ENCODE data around the gene SLC10A7.

DNA sequence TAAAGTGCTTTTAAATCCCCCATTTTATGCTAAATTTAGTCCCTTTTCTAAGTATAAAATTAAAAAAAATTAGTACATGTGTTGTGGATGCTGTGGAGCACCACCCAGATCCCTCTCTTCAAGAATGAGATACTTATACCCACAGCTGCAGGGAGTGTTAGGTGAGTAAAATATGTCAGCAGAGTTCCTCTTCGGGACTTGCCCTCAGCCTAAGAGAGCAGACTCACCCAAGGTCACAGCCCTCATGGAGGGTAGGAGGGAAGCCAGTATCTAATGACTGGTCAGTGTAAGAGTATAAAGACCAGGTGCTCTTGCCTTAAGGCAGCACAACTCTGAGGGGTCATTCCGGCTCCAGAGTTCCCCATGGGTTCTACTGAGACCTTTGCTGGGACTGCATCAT lies 218.9 kb downstream of the SLC10A7 start:
- TF ChIP-seq, protein P1, sequence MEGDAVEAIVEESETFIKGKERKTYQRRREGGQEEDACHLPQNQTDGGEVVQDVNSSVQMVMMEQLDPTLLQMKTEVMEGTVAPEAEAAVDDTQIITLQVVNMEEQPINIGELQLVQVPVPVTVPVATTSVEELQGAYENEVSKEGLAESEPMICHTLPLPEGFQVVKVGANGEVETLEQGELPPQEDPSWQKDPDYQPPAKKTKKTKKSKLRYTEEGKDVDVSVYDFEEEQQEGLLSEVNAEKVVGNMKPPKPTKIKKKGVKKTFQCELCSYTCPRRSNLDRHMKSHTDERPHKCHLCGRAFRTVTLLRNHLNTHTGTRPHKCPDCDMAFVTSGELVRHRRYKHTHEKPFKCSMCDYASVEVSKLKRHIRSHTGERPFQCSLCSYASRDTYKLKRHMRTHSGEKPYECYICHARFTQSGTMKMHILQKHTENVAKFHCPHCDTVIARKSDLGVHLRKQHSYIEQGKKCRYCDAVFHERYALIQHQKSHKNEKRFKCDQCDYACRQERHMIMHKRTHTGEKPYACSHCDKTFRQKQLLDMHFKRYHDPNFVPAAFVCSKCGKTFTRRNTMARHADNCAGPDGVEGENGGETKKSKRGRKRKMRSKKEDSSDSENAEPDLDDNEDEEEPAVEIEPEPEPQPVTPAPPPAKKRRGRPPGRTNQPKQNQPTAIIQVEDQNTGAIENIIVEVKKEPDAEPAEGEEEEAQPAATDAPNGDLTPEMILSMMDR (IDR thresholded peaks at IDR 0.05) = no peak
- no peak for TF ChIP-seq EZH2 (IDR thresholded peaks at IDR 0.05; ENCODE audit: borderline replicate concordance, insufficient read depth, low read depth, low read length, poor library complexity, severe bottlenecking)

Data from B cell (primary cell).